CD4-positive, alpha-beta T cell treated with Interferon gamma for 1 hour (primary cell): Measurements from ENCODE around the gene NEK1.

ENCODE experiments used
- DNase-seq: peaks from one replicate; pipeline ENCODE4 v3.0.0-alpha.2; 2020

The NEK1 gene, protein sequence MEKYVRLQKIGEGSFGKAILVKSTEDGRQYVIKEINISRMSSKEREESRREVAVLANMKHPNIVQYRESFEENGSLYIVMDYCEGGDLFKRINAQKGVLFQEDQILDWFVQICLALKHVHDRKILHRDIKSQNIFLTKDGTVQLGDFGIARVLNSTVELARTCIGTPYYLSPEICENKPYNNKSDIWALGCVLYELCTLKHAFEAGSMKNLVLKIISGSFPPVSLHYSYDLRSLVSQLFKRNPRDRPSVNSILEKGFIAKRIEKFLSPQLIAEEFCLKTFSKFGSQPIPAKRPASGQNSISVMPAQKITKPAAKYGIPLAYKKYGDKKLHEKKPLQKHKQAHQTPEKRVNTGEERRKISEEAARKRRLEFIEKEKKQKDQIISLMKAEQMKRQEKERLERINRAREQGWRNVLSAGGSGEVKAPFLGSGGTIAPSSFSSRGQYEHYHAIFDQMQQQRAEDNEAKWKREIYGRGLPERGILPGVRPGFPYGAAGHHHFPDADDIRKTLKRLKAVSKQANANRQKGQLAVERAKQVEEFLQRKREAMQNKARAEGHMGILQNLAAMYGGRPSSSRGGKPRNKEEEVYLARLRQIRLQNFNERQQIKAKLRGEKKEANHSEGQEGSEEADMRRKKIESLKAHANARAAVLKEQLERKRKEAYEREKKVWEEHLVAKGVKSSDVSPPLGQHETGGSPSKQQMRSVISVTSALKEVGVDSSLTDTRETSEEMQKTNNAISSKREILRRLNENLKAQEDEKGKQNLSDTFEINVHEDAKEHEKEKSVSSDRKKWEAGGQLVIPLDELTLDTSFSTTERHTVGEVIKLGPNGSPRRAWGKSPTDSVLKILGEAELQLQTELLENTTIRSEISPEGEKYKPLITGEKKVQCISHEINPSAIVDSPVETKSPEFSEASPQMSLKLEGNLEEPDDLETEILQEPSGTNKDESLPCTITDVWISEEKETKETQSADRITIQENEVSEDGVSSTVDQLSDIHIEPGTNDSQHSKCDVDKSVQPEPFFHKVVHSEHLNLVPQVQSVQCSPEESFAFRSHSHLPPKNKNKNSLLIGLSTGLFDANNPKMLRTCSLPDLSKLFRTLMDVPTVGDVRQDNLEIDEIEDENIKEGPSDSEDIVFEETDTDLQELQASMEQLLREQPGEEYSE (N-terminal part only)

DNA sequence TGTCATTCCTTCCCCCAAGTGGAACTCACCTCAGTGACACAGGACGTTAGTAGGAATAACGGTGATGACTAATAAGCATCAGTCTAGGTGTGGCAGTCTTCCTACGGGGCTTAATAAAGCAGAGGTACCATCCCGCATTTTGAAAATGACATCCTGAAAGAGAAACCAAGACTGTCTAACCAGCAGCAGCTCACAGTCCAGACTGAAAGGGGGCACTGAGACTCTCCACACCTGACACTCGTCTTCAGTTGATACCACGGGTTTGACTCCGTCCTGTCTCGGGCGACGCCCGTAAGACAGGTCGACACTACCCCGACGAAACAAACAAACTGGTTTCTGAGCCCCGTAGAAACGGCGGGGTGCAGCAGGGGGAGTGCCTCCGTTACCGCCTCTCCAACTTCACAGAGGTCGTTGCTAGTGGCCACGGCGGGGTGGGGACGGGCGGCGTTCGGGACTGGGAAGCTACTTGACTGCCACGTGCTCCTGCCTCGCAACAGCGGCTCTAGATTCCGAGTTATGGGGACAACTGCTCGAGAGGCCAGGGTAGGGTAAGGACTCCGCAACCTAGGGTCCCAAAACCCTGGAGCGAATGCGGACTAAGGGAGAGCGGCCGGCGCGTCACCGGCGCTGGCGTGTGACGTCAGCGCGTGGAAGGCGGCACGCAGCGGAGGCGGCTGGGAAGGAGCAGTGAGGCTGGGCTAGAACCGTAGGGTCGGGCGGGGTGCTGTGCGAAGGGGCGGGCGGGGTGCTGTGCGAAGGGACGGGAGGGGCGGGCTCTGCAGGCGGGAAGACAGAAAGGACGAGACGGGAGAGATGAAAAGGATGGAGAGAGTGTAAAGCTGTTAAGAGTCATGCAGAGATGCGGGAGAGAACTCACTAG is at the start of gene NEK1:
Gene NEK1 (minus strand): TSS at position 593 of the 880 bp plus-strand sequence. CDS start 9,953 bp downstream, outside the sequence.
- peak; percentile 89 for DNase-seq

DNA sequence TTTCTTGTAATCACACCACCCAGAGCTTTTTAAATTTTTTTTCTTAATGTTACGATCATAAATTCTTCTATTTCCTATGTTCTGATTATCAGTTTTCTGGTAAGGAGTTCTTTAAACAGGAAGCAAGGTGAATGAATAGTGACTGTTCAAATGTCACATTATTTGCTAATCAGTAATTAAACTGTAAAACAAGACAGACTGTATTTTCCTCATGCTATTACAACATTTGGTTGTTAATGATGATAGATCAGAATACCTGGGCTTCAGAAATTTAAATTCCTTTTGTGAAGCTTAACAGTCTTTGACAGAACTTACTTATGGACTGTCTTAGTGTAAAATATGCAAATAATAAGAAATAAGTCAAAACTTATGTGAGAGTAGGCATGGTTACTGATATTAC is 49.4 kb upstream of the NEK1 start:
- DNase-seq = no peak

DNA sequence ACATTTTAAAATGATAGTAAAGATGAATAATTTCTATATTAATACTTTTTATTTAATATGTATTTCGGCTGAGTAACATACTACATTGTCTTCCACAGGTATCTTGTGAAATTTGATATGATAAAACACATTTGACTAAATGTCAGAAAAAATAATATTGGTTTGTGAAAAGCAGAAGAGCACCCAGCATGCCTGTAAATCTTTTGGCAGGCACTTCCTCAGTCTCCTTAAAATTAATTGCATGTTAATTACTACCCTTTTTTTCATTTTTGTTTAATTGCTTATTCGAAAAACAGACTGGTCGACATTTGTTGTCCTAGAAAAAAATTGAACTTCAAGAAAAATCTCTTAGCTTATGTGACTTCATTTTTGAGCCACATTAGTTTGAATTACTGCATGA is 48.5 kb upstream of the NEK1 start:
- no peak for DNase-seq

- peak; percentile 85 for DNase-seq
Measured at GRCh38 chr4:169659716-169660670, 47.6 kb upstream of the NEK1 start.

DNA sequence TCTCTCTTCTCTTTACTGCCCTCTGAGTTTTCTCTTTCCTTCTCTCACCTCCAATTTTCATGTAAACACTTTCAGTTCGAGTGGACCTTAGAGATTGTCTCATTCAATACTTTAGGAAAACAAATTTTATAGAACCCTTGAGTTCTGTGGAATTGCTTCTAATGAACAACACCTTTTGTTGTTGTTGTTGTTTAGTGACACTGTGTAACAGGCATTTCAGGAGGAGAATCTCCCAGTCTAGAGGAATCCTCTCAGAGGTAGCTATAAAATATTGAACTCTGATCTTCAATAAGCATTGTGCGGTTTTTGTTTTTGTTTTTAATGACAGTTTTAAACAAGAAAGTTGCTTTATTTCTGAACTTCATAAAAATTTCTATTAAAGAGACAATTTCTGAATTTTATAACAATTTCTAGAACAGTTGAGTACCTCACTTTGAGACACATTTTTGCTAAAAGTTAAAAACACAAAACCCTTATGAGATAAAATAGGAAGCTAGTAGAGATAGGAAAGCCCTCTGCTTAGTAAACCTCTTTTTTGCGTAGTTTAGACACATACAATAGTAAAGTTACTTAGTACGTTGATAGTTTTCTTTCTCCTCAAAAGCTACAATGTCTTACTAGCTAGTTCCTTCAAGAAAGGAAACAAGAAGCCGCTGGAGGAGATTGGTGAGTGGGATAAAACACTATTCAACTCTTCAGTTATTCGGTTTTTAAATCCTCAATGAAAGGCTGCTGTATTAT is 46.8 kb upstream of the NEK1 start:
- no peak for DNase-seq

DNA sequence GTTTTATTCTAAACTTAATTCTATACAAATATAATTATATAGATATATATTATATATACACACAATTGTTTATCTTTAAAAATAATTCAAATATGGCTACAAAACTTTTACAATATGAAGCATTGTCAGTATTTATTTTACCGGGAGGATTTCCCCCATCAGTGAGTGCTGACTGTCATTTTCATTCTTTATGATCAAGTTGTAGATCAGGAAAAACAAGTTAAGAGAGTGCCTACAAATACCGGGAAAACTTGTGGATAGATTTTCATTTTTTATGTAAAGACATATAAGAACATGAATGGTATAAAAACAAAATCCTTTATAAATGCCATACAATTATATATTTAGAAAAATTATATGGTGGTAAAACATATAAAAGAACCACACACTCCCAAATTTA is 45.8 kb upstream of the NEK1 start:
- no peak for DNase-seq

DNA sequence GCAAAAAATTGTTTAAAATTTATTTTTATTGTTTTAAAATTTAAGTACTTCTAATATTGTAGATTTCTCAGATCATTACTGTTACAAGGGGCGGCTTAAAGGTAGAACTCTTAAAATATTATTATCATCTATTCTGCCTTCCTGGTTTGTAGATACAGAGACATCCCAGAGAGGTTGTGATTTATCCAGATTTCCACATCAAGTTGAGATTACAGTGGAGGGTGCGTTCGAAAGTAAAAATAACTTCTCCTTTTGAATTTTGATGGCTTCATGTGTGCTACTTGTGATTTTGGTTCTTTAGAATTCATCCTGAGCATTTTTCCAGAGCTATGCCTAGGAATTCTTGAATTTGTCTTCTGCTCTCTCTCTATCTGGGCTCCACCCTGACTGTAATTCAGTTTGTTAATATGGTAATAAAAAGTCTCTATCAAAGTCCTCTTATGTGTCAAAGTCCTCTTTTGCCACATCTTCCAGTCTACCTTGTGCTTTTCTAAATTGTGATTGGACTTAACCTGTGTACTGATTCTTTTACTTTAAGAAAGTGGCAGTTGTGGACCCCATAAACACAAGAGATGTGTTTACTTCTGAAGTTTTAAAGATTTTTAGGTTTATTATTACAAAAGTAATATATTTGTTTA is 45.2 kb upstream of the NEK1 start:
- DNase-seq = no peak

DNA sequence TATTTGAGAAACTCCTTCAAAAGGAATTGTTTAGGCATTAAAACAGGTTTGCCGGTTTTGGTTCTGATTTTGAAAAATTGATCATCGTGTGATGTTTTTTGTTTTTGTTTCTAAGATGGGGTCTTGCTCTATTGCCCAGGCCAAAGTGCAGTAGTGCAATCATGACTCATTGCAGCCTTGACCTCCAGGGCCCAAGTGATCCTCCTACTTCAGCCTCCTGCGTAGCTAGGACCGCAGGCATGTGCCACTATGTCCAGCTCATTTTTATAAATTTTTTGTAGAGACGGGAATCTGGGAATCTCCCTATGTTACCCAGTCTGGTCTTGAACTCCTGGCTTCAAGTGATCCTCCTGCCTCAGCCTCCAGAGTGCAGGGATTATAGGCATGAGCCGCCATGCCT is 43.0 kb upstream of the NEK1 start:
- no peak for DNase-seq

- no peak for DNase-seq
Measured at GRCh38 chr4:169652535-169652934, 40.2 kb upstream of the NEK1 start.

- DNase-seq = no peak
Measured at GRCh38 chr4:169650227-169650936, 38.0 kb upstream of the NEK1 start.

DNA sequence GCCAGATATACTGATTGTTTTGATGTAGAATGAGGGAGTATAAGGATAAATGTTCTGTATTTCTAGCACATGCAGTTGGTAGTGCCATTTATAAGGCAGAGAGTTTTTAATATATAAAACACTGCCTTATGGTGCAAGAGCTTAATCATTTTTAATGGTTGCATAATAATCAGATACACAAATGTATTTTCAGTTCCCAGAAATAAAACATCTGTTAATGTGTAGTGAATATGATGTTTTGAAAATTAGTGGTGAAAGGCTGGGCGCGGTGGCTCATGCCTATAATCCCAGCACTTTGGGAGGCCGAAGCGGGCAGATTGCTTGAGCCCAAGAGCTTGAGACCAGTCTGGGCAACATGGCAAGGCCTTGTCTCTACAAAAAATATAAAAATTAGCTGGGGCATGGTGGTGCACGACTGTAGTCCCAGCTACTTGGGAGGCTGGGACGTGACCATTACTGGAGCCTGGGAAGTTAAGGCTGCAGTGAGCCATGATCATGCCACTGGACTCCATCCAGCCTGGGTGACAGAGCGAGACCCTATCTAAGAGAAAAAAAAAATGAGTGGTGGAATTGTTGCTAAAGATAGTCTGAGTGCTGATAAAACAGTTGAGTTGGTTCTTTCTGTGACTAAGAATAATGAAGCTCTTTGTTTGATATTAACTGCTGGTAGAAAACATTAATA is 37.3 kb upstream of the NEK1 start:
- DNase-seq = no peak

- no peak for DNase-seq
Measured at GRCh38 chr4:169645627-169646026, 33.2 kb upstream of the NEK1 start.

- no peak for DNase-seq
Measured at GRCh38 chr4:169644802-169645201, 32.4 kb upstream of the NEK1 start.

- no peak for DNase-seq
Measured at GRCh38 chr4:169640261-169640870, 28.0 kb upstream of the NEK1 start.

DNA sequence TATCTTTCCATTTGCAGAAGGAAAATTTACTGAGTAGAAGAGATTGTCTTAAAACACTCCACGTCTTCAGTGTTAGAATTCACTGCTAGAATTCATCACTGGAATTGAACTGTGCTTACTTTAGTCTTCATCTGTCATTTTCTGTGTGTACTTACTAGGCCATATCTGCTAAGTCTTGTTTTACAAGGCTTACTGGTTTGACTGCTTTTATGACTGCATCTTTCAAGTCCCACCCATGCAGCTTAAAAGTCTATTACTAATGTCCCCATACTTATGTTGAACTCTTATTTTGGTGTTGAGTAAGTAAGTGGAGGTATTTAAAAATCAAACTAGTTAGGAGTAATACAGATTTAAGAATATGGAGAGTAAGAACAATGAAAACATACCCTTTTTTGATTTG is 22.6 kb upstream of the NEK1 start:
- DNase-seq = no peak

GRCh38 chr4:169632896-169633295 is 20.5 kb upstream of the NEK1 start:
- no peak for DNase-seq

DNA sequence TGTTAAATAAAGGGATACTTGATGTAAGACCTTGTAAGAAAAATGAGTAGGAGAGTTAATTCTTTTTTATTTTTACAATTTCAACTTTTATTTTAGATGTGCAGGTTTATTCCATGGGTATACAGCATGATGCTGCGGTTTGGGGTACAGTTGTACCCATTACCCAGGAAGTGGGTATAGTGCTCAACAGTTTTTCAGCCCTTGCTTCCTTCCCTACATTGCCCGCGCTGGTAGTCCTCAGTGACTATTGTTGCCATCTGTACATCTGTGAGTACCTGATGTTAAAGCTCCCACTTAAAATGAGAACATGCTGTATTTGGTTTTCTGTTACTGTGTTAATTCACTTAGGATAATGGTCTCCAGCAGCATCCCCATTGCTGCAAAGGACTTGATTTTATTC is 17.7 kb upstream of the NEK1 start:
- no peak for DNase-seq

DNA sequence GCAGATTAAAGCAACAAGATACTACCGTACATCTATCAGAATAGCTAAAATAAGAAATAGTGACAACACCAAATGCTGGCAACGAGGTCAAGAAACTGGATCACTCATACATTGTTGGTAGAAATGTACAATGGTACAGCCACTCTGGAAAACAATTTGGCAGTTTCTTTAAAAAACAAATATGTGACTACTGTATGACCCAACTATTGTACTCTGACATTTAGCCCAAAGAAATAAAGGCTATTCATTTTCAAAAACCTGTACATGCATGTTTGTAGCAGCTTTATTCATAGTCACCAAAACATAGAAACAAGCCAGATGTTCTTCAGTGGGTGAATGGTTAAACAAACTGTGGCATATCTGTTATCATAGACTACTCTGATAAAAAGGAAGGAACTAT is 16.2 kb upstream of the NEK1 start:
- no peak for DNase-seq
